ENCODE measurements around the gene DLG3. TPM values are rescaled to one million over a fixed set of nuclear protein-coding genes. Genes with fewer than 3 reads are reported as not detected.
A peak's percentile ranks its signal among the peaks of the same experiment; 100 is the strongest.
"Not testable (repeated sequence)": the region's sequence is repeated elsewhere in the genome, so short reads cannot be mapped to it uniquely, and the experiment has no call there.

DLG3 gene
- total RNA-seq, 1 donor from 2014 or later, result 1.7 TPM

GRCh38 chrX:70476934-70477733 lies 32.5 kb downstream of the DLG3 start:
- DNase-seq, result peak; percentile 55

GRCh38 chrX:70477734-70478075 lies 33.1 kb downstream of the DLG3 start:
- no peak for DNase-seq

- DNase-seq, result no peak
These were observed 34.1 kb downstream of the DLG3 start for GRCh38 chrX:70478526-70479245.

- peak; percentile 39 for DNase-seq
These were observed 34.7 kb downstream of the DLG3 start for GRCh38 chrX:70479247-70479921.

- DNase-seq, result peak; percentile 36
These were observed 35.5 kb downstream of the DLG3 start for GRCh38 chrX:70479922-70480659.

GRCh38 chrX:70480660-70481018 lies 36.0 kb downstream of the DLG3 start:
- peak; percentile 1 for DNase-seq

- DNase-seq, result peak; percentile 5
These were observed 37.0 kb downstream of the DLG3 start for GRCh38 chrX:70481471-70482270.

- DNase-seq, result no peak
These were observed 37.7 kb downstream of the DLG3 start for GRCh38 chrX:70482300-70482699.

- no peak for DNase-seq
These were observed 40.8 kb downstream of the DLG3 start for GRCh38 chrX:70485466-70485865.

- DNase-seq, result no peak
These were observed 44.2 kb downstream of the DLG3 start for GRCh38 chrX:70488856-70489255.

- DNase-seq, result no peak
These were observed 49.8 kb downstream of the DLG3 start for GRCh38 chrX:70494441-70494840.

GRCh38 chrX:70496491-70496890 lies 51.9 kb downstream of the DLG3 start:
- DNase-seq, result no peak

- DNase-seq, result no peak
These were observed 52.4 kb downstream of the DLG3 start for GRCh38 chrX:70497026-70497425.

- no peak for DNase-seq
These were observed 53.5 kb downstream of the DLG3 start for GRCh38 chrX:70498129-70498528.

GRCh38 chrX:70500826-70501225 lies 56.2 kb downstream of the DLG3 start:
- DNase-seq, result no peak

GRCh38 chrX:70504772-70505450 lies 60.3 kb downstream of the DLG3 start:
- DNase-seq, result no peak

GRCh38 chrX:70505451-70505841 lies 60.8 kb downstream of the DLG3 start:
- DNase-seq, result no peak

GRCh38 chrX:70508296-70508911 lies 63.8 kb downstream of the DLG3 start:
- peak; percentile 55 for DNase-seq

GRCh38 chrX:70509078-70509477 lies 64.4 kb downstream of the DLG3 start:
- DNase-seq, result no peak

GRCh38 chrX:70515270-70515669 lies 70.6 kb downstream of the DLG3 start:
- DNase-seq, result not testable (repeated sequence)

GRCh38 chrX:70515692-70516091 lies 71.1 kb downstream of the DLG3 start:
- DNase-seq, result not testable (repeated sequence)

All from dermis blood vessel endothelial cell (primary cell).